AG04450 (cell line): ENCODE measurements around the gene HERPUD2. TPM values are rescaled to one million over a fixed set of nuclear protein-coding genes. Genes with fewer than 3 reads are reported as not detected.
"Not testable (repeated sequence)": the region's sequence is repeated elsewhere in the genome, so short reads cannot be mapped to it uniquely, and the experiment has no call there.

Experiments
- CTCF ChIA-PET: fragments of 300-600, 350-600 bp; formaldehyde crosslinking; extraction: SDS; loops from one replicate; lab custom pipeline; 2022; ENCODE audit warnings: antibody characterized with exemption, inconsistent platforms; lab: Charles Lee
- POLR2A ChIA-PET: fragments of 350-600 bp; formaldehyde crosslinking; extraction: SDS; loops from one replicate; lab custom pipeline; 2021; ENCODE audit warnings: antibody characterized with exemption, inconsistent platforms; lab: Yijun Ruan, JAX
- DNase-seq: peaks from one replicate; pipeline ENCODE4 v3.0.0-alpha.2; 2011; ENCODE audit warnings: low read depth, low spot score
- H3K27ac ChIP-seq: one replicate; pipeline ENCODE4 v1.5.1; 2012; ENCODE audit warnings: low read depth, low read length, control low read depth
- H3K27me3 ChIP-seq: one replicate; pipeline ENCODE4 v1.6.0; 2012; ENCODE audit warnings: low read length; ENCODE audit not compliant: control insufficient read depth, insufficient read depth
- H3K4me3 ChIP-seq: 2 replicates; pipeline ENCODE4 v1.5.1; 2011; ENCODE audit warnings: mild to moderate bottlenecking, low read depth, low read length, control low read depth
- H3K9me3 ChIP-seq: 2 replicates; pipeline ENCODE4 v1.5.1; 2012; ENCODE audit warnings: low read length; ENCODE audit not compliant: control insufficient read depth, insufficient read depth
- CTCF ChIP-seq: IDR thresholded peaks from 2 replicates; pipeline ENCODE4 v1.5.1; 2011; ENCODE audit warnings: low read depth, low read length, control low read depth, inconsistent platforms
- polyA plus RNA-seq: library from polyadenylated mRNA; depleted of rRNA; stranded (reverse); fragments of >200 nt; gene quantifications from 2 replicates; pipeline ENCODE4 v1.2.3, GENCODE V29; 2011

The HERPUD2 gene
- polyA plus RNA-seq, 1 experiment = 42.7 TPM

- H3K9me3 ChIP-seq = peaks cover 3% of the 10 kb centered on the region; the same call in 1 of the 2 replicates
Observed at GRCh38 chr7:35657125-35657524, 37.8 kb downstream of the HERPUD2 start.

GRCh38 chr7:35654558-35654957, 40.4 kb downstream of the HERPUD2 start:
- DNase-seq, CTCF ChIA-PET, H3K4me3 ChIP-seq, H3K27me3 ChIP-seq, H3K9me3 ChIP-seq, POLR2A ChIA-PET, H3K27ac ChIP-seq: not testable (repeated sequence)

More at GRCh38 chr7:35657125-35657524, 37.8 kb downstream of the HERPUD2 start:
- CTCF ChIA-PET = no interaction called here
- no peaks in the 10 kb centered on the region for H3K27me3 ChIP-seq
- no peak overlapping the region for H3K4me3 ChIP-seq
- DNase-seq = no peak
- TF ChIP-seq CTCF = no peak
- no peak overlapping the region for H3K27ac ChIP-seq
- POLR2A ChIA-PET = no interaction called here

GRCh38 chr7:35652124-35652523, 42.8 kb downstream of the HERPUD2 start:
- CTCF ChIA-PET = no interaction called here
- no peak for TF ChIP-seq CTCF
- Histone ChIP-seq H3K9me3 (peaks cover 3% of the 10 kb centered on the region), H3K27me3 (no peaks in the 10 kb centered on the region), H3K4me3 (no peak overlapping the region), H3K27ac (no peak overlapping the region)
- DNase-seq = no peak
- POLR2A ChIA-PET = no interaction called here

- Histone ChIP-seq H3K27me3 (no peaks in the 10 kb centered on the region), H3K4me3 (no peak overlapping the region), H3K9me3 (peaks cover 3% of the 10 kb centered on the region), H3K27ac (no peak overlapping the region)
- no peak for TF ChIP-seq CTCF
- no peak for DNase-seq
- POLR2A ChIA-PET = no interaction called here
- CTCF ChIA-PET = no interaction called here
Observed at GRCh38 chr7:35650751-35651150, 44.2 kb downstream of the HERPUD2 start.

- POLR2A ChIA-PET = no interaction called here
- CTCF ChIA-PET = no interaction called here
- Histone ChIP-seq H3K4me3 (no peak overlapping the region), H3K27ac (no peak overlapping the region), H3K27me3 (no peaks in the 10 kb centered on the region), H3K9me3 (peaks cover 3% of the 10 kb centered on the region)
- no peak for TF ChIP-seq CTCF
- no peak for DNase-seq
Observed at GRCh38 chr7:35649711-35650110, 45.2 kb downstream of the HERPUD2 start.

GRCh38 chr7:35648367-35648766, 46.6 kb downstream of the HERPUD2 start:
- Histone ChIP-seq H3K9me3 (peaks cover 3% of the 10 kb centered on the region), H3K27ac (no peak overlapping the region), H3K4me3 (no peak overlapping the region), H3K27me3 (no peaks in the 10 kb centered on the region)
- no peak for TF ChIP-seq CTCF
- DNase-seq = no peak
- ChIA-PET POLR2A (no interaction called here), CTCF (no interaction called here)
